ENCODE measurements around the gene BBS9. TPM values are rescaled to one million over a fixed set of nuclear protein-coding genes. Genes with fewer than 3 reads are reported as not detected.

Gene BBS9
- total and polyA plus RNA-seq, 9 of the 15 experiments (the other 6 are each of a cell fraction or from before 2014, with no cell fraction given) = 0.77 to 3.3 (median 2.4) TPM

DNA sequence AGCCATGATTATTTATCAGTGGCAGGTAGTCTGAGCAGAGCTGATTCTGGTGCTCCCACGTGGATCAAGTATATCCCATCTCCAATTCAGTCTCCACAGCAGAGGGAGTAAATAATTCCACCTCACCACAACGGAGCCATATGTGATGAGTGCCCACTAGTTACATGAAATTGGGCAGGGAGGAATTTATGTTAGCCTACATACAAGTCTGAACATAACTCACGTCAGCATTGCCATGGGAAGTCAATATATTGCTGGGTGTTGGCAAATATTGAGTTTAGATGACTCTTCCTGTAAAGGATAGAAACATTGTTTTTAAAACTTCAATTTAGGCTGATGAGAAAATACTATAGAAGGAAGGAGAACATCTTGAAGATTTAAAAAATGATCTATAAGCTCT is 507.0 kb downstream of the BBS9 start:
- POLR2A ChIA-PET = no interaction called here
- in situ Hi-C loops (cut with MboI) (no loop called here), intact Hi-C loops (cut with micrococcal nuclease) (no loop called here)
- H2AFZ ChIP-seq (ENCODE audit: low read depth, low read length) = no peak overlapping the region
- BruUV-seq (replicated peaks) = no TSS peak
- WGBS (ENCODE audit: insufficient coverage, low coverage, missing lambda C conversion rate) = 0% methylated on average over 3 of the region's 3 CpGs
- TF ChIP-seq, protein P1, sequence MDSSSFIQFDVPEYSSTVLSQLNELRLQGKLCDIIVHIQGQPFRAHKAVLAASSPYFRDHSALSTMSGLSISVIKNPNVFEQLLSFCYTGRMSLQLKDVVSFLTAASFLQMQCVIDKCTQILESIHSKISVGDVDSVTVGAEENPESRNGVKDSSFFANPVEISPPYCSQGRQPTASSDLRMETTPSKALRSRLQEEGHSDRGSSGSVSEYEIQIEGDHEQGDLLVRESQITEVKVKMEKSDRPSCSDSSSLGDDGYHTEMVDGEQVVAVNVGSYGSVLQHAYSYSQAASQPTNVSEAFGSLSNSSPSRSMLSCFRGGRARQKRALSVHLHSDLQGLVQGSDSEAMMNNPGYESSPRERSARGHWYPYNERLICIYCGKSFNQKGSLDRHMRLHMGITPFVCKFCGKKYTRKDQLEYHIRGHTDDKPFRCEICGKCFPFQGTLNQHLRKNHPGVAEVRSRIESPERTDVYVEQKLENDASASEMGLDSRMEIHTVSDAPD (CRISPR knock-in tag; IDR thresholded peaks at IDR 0.05) = no peak
- TF ChIP-seq KLF16 (IDR thresholded peaks at IDR 0.05) = no peak
- TF ChIP-seq ZFX (CRISPR knock-in tag; IDR thresholded peaks at IDR 0.05) = no peak
- no peak for TF ChIP-seq KDM2B (CRISPR knock-in tag; IDR thresholded peaks at IDR 0.05)
- TF ChIP-seq ZKSCAN3 (CRISPR knock-in tag; IDR thresholded peaks at IDR 0.05) = no peak
- TF ChIP-seq HDGF (IDR thresholded peaks at IDR 0.05) = no peak
- TF ChIP-seq HNRNPH1 (optimal IDR thresholded peaks at IDR 0.05; ENCODE audit: low read depth, low read length) = no peak
- TF ChIP-seq, protein P2, sequence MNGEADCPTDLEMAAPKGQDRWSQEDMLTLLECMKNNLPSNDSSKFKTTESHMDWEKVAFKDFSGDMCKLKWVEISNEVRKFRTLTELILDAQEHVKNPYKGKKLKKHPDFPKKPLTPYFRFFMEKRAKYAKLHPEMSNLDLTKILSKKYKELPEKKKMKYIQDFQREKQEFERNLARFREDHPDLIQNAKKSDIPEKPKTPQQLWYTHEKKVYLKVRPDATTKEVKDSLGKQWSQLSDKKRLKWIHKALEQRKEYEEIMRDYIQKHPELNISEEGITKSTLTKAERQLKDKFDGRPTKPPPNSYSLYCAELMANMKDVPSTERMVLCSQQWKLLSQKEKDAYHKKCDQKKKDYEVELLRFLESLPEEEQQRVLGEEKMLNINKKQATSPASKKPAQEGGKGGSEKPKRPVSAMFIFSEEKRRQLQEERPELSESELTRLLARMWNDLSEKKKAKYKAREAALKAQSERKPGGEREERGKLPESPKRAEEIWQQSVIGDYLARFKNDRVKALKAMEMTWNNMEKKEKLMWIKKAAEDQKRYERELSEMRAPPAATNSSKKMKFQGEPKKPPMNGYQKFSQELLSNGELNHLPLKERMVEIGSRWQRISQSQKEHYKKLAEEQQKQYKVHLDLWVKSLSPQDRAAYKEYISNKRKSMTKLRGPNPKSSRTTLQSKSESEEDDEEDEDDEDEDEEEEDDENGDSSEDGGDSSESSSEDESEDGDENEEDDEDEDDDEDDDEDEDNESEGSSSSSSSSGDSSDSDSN (IDR thresholded peaks at IDR 0.05; ENCODE audit: borderline replicate concordance in 1 of 2, low read depth in 2 of 2, low read length in 2 of 2) = no peak
- no peak for TF ChIP-seq PCBP2 (IDR thresholded peaks at IDR 0.05; ENCODE audit: low read depth, low read length, poor library complexity, severe bottlenecking)
- no peak for TF ChIP-seq ZNF384 (IDR thresholded peaks at IDR 0.05; ENCODE audit: low read depth, low read length)
- no peak for TF ChIP-seq ZBED1 (IDR thresholded peaks at IDR 0.05)
- no peaks in the 10 kb centered on the region for H3K9me3 ChIP-seq (replicated peaks; ENCODE audit: control insufficient read depth, insufficient read depth, low read depth, low read length)
- CTCF ChIA-PET (ENCODE audit: low intra/inter-chr PET ratio) = no interaction called here
- DNase-seq (ENCODE audit: extremely low read depth in 1 of 4, low spot score in 3 of 4) (no peak), FAIRE-seq (no peak), ATAC-seq (no peak)
- H3K9ac ChIP-seq (ENCODE audit: insufficient read depth in 1 of 2, low read depth in 2 of 2, low read length in 2 of 2) = no peak overlapping the region
- H3K27ac ChIP-seq (ENCODE audit: extremely low read depth, low read depth, low read length) = no peak overlapping the region
- no peak overlapping the region for H3K4me3 ChIP-seq
- no peak overlapping the region for H3K4me2 ChIP-seq (ENCODE audit: insufficient read depth, low read length)
- H3K4me1 ChIP-seq (replicated peaks in 1 of 2; ENCODE audit: control insufficient read depth in 2 of 2, insufficient read depth in 2 of 2, low read length in 2 of 2) = no peaks in the 10 kb centered on the region
- H4K20me1 ChIP-seq (replicated peaks; ENCODE audit: control insufficient read depth, insufficient read depth, low read length) = no peaks in the 10 kb centered on the region
- H3K79me2 ChIP-seq (ENCODE audit: control insufficient read depth, insufficient read depth, low read length) = no peaks in the 10 kb centered on the region
- no peaks in the 10 kb centered on the region for H3K9me1 ChIP-seq (ENCODE audit: control insufficient read depth, insufficient read depth, low read length)
- H3K27me3 ChIP-seq (ENCODE audit: control insufficient read depth in 2 of 2, insufficient read depth in 2 of 2, low read length in 2 of 2) = no peaks in the 10 kb centered on the region
- H3K36me3 ChIP-seq (ENCODE audit: control insufficient read depth, insufficient read depth, low read length) = no peaks in the 10 kb centered on the region

Data from K562 (cell line).